ENCODE results near the gene FKBP6.
"Not testable (repeated sequence)": the region's sequence is repeated elsewhere in the genome, so short reads cannot be mapped to it uniquely, and the experiment has no call there.

FKBP6 gene

DNA sequence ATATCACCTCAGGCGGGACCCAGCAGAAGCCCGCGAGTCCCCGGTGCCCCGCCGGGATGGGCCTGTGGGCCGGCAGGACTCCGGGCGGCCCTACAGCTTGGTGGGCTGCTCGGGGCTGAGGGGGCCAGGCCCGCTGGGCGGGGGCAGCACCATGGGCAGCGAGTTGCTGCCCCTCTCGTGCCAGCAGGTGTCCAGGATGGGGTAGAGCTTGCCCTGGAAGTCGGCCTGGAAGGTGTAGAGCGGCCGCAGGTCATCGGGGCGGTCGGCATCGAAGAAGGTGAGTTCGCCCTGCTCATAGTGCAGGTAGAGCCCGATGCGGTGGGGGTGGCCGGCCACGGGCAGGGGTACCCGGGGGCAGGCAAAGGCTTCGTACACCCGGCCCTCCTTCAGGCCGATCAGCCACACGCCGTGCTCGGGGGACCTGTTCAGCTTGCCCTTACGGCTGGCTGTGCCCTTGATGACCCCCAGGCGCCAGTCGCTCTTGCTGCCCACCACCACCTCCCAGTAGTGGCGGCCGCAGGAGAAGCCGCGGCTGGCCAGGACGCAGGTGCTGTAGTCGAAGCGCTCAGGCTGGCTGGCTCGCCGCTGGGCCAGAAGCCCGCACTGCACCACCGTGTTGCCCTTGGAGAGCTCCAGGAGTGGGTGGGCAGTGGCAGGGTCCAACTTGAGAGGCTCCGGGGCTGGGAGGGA lies 15.0 kb upstream of the FKBP6 start:
- ATAC-seq (replicated peaks), result no peak
- Mint-ChIP-seq H3K27me3 (peaks cover 0 to 7% of the 10 kb centered on the region in 2 donors), H3K9me3 (no peaks in the 10 kb centered on the region), H3K27ac (no peak overlapping the region), H3K4me1 (ENCODE audit: low read depth in 2 of 2) (peaks cover 8 to 14% of the 10 kb centered on the region in 2 donors), H3K36me3 (ENCODE audit: insufficient read depth) (peaks cover 12% of the 10 kb centered on the region), H3K4me3 (no peak overlapping the region)
- no peak for DNase-seq

DNA sequence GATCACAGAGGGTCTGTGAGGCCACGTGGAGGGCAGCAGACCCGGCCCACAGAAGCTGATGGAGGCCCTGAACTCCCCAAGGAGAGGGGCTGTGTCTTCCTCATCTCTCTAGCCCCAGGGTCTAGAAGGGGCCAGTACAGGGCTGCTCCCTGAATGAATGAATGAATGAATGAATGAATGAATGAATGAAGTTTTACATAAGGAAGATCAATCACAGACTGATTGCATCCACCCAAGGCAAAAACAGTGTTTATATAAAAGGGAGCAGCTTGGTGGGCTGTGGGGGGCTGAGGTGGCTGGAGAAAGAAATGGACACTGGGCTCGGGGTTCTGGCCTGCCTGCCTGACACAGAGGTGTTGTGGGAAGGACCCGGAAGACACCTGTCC lies 14.4 kb upstream of the FKBP6 start:
- no peak overlapping the region for H3K4me3 Mint-ChIP-seq
- H3K27me3 Mint-ChIP-seq, result peaks cover 0 to 10% of the 10 kb centered on the region in 2 donors
- no peak overlapping the region for H3K27ac Mint-ChIP-seq
- no peaks in the 10 kb centered on the region for H3K9me3 Mint-ChIP-seq
- no peak for ATAC-seq (replicated peaks)
- DNase-seq, result no peak
- H3K36me3 Mint-ChIP-seq (ENCODE audit: insufficient read depth), result peaks cover 11% of the 10 kb centered on the region
- peaks cover 4 to 10% of the 10 kb centered on the region in 2 donors for H3K4me1 Mint-ChIP-seq (ENCODE audit: low read depth in 2 of 2)

DNA sequence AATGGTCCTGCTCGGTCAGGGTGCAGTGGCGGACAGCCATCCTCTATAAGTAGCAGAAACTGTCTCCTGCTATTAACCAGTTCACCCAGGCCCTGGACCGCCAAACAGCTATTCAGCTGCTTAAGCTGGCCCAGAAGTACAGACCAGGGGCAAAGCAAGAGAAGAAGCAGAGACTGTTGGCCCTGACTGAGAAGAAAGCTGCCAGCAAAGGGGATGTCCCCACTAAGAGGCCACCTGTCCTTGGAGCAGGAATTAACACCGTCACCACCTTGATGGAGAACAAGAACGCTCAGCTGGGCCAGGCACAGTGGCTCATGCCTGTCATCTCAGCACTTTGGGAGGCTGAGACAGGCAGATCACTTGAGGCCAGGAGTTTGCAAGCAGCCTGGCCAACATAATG lies 13.7 kb upstream of the FKBP6 start:
- Mint-ChIP-seq H3K27me3 (peaks cover 0 to 10% of the 10 kb centered on the region in 2 donors), H3K4me3 (no peak overlapping the region), H3K9me3 (no peaks in the 10 kb centered on the region), H3K4me1 (ENCODE audit: low read depth in 2 of 2) (peaks cover 0 to 6% of the 10 kb centered on the region in 2 donors), H3K36me3 (ENCODE audit: insufficient read depth) (peaks cover 3% of the 10 kb centered on the region), H3K27ac (no peak overlapping the region)
- DNase-seq (no peak), ATAC-seq (replicated peaks) (no peak)

DNA sequence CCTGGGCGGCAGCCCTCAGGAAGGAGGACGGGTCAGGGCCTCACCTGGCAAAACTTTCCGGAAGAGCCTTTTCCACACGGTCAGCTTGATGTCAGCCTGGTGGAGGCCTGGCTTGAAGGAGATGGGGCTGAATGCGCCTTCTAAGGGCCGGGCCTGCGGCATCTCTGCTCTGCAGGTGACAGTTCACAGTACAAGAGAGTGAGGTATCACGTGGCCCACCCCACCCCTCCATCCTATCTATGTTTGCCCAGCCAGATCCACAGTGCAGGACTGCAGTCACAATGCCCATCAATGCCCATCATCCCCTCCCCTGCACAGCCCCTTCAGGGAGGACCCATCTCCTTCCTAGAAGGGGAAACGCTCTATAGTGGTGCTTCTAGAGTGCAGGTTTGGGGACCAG lies 11.4 kb upstream of the FKBP6 start:
- no peak overlapping the region for H3K4me3 Mint-ChIP-seq

DNA sequence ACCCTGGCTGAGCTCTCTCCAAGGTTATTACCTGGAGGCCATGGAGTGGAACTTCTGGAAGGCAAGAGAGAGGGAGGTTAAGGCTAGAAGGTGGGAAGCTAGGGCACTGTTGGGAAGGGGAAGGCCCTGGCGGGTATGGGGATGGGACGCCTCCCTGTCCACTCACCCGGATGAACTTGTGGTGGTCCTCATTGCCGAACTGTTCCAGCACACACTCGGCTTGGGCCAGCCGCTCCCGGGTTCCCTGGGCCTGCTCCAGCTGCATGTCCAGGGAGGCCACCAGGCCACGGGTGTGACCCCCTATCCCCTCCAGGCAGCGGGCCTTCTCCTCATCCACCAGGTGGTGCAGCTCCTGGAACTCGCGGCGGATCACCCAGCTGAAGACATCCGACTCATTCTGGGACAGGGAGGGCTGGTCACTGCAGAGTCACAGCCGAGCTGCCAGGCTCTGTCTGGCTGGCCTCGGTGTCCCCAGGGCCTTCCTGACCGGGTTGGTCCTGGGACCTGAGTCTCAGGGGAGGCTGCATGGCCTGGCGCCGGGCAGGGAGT lies 9.2 kb upstream of the FKBP6 start:
- not testable (repeated sequence) for H3K36me3 Mint-ChIP-seq (ENCODE audit: insufficient read depth); ATAC-seq (replicated peaks); DNase-seq; H3K4me3 Mint-ChIP-seq; H3K27me3 Mint-ChIP-seq; H3K27ac Mint-ChIP-seq; H3K9me3 Mint-ChIP-seq; H3K4me1 Mint-ChIP-seq (ENCODE audit: low read depth in 2 of 2)

More for the DNA sequence above, 11.4 kb upstream of the FKBP6 start:
- Mint-ChIP-seq H3K27ac (no peak overlapping the region), H3K9me3 (no peaks in the 10 kb centered on the region), H3K27me3 (peaks cover 0 to 10% of the 10 kb centered on the region in 2 donors), H3K4me1 (ENCODE audit: low read depth in 2 of 2) (no peaks in the 10 kb centered on the region), H3K36me3 (ENCODE audit: insufficient read depth) (no peaks in the 10 kb centered on the region)
- DNase-seq, result no peak
- no peak for ATAC-seq (replicated peaks)

DNA sequence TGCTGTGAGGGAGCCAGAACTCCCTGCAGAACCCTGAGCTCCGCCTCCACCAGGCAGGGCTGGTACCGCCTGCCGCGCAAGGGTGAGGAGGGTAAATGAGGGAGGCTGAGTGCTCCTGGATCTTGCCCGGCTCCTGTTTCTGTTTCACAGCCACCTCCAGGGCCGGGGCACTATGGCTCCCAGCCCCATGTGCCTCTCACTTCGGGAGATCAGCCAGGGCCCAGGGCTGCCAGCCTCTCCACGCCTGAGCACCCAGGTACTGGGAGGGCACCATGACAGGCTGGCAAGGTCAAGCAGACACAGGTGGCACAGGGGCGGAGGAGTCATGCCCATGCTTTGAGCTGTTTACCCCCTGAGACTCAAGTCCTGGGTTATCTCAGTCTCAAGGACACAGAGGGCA lies 8.4 kb upstream of the FKBP6 start:
- ATAC-seq (replicated peaks); H3K36me3 Mint-ChIP-seq (ENCODE audit: insufficient read depth); H3K27ac Mint-ChIP-seq; DNase-seq; H3K9me3 Mint-ChIP-seq; H3K27me3 Mint-ChIP-seq; H3K4me1 Mint-ChIP-seq (ENCODE audit: low read depth in 2 of 2); H3K4me3 Mint-ChIP-seq: not testable (repeated sequence)

DNA sequence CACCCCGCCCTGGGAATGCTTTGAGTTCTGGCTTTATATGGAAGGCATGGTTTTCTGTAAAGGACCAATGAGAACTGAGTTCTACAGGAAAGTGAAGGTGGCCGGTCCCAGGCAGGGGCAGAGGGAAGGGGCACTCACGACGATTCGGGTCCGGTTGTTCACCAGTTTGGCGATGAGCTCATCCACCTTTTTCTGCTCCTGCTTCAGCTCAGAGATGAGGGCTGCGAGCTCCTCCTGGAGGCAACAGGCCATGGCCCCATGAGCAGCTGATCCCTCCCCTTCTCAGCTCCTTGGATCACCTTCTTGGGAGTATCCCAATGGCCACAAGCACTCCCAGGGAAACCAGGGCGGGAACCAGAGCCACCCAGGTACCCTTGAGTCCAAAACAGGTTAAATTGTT lies 8.0 kb upstream of the FKBP6 start:
- H3K27me3 Mint-ChIP-seq; H3K9me3 Mint-ChIP-seq; ATAC-seq (replicated peaks); H3K27ac Mint-ChIP-seq; H3K36me3 Mint-ChIP-seq (ENCODE audit: insufficient read depth); DNase-seq; H3K4me1 Mint-ChIP-seq (ENCODE audit: low read depth in 2 of 2); H3K4me3 Mint-ChIP-seq: not testable (repeated sequence)

DNA sequence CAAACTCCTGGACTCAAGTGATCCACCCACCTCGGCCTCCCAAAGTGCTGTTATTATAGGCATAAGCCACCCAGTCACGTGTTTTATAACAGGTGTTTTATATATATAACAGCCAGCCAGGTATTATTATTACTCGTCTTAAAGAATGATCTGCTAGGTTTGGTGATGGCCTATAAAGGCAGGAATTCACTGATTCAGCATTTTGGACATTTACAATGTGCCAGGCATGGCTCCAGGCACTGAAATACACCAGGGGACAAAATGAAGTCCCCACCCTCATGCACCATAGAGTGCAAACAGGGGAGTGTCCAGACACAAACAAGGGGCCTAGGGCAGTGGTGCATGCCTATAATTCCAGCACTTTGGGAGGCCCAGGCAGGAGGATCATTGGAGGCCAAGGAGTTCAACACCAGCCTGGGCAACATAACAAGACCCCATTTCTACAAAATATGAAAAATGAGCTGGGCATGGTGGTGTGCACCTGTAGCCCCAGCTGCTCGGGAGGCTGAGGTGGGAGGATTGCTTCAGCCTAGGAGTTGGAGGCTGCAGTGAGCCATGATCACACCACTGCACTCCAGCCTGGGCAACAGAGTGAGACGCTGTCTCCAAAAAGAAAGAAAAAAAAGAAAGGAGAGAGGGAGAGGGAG lies 4.4 kb upstream of the FKBP6 start:
- peak overlapping the region; percentile 73 for H3K4me3 Mint-ChIP-seq
- DNase-seq; H3K36me3 Mint-ChIP-seq (ENCODE audit: insufficient read depth); ATAC-seq (replicated peaks); H3K4me1 Mint-ChIP-seq (ENCODE audit: low read depth in 2 of 2); H3K9me3 Mint-ChIP-seq; H3K27me3 Mint-ChIP-seq: not testable (repeated sequence)
- H3K27ac Mint-ChIP-seq, result peak overlapping the region; percentile 84 to 86

DNA sequence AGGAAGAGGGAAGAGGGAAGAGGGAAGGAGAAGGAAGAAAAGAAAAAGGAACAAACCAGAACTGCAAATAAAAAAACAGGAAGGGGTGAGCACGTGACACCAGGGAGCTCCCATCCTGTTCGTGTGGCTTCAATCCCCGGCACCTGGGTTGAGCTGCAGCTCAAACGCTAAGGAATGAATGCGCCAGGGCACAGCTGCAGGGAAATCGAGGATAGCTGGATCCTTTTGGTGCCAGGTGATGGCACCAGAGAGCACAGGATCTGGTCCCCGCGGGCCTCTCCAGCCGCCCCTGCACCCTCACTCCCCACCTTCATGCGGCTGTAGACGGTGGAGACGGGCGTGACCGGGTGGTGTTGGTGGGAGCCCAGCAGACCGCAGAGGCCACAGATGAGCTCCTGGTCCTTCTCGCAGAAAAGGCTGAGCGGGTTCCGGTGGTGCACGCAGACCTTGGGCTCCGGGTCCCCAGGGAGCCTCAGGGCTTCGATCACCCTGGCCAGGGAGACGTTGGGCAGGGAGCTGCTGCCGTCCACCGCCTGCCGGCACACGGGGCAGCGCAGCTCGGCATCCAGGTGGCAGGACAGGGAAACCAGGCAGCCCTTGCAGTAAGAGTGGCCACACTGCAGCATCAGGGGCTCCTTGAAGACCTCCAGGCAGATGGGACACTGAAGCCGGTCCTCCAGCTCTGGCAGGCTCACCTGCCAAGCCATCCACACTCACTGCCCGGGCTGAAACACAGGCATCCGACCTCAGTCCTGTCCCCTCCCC lies 3.7 kb upstream of the FKBP6 start:
- H3K4me1 Mint-ChIP-seq (ENCODE audit: low read depth in 2 of 2); H3K36me3 Mint-ChIP-seq (ENCODE audit: insufficient read depth); H3K27me3 Mint-ChIP-seq; H3K9me3 Mint-ChIP-seq: not testable (repeated sequence)
- peak overlapping the region; percentile 84 to 86 for H3K27ac Mint-ChIP-seq
- ATAC-seq (replicated peaks) (peak; percentile 94), DNase-seq (peak; percentile 25 to 38 (median 27))
- H3K4me3 Mint-ChIP-seq, result peak overlapping the region; percentile 73

DNA sequence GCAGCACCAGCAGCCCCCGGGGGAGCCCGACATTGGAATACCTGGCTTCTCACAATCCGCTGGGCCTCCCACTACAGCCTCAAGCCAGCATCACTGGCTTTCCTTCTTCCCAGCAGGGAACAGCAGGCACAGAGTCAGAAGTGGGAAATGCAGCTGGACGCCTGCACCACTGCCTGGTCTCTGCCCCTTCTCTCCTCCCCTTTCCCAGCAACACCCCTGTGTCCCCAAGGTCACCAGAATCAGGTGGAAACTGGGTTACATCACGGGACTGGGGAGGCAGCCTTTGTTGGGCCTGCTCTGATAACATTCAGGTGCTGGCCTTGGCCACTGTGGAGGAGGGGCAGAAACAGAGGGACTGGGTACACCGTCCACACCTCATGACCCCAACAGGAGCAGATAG lies 2.5 kb upstream of the FKBP6 start:
- not testable (repeated sequence) for DNase-seq; H3K36me3 Mint-ChIP-seq (ENCODE audit: insufficient read depth); H3K4me1 Mint-ChIP-seq (ENCODE audit: low read depth in 2 of 2); H3K9me3 Mint-ChIP-seq; ATAC-seq (replicated peaks); H3K27me3 Mint-ChIP-seq; H3K4me3 Mint-ChIP-seq
- H3K27ac Mint-ChIP-seq, result peak overlapping the region in 1 of 2 donors; percentile 38

DNA sequence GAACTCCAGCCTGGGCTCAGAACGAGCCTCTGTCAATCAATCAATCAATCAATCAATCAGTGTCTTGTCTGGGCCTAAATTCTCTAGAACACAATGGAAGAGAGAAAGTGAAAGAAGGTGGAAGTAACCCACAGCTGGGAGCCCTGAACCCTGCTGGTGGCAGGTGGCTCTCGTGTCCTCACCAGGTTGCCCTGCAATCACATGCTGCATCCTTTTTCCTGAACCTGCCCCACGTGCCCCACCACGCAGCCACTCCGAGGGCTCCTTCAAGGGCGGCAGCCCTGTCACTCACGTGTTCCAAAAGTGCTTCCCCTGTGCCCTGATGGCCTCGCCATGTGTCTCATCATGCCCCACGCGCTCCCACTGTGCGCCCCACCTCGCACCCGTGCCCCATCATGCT lies 512 bp upstream of the FKBP6 start:
- not testable (repeated sequence) for H3K27me3 Mint-ChIP-seq; H3K36me3 Mint-ChIP-seq (ENCODE audit: insufficient read depth); H3K27ac Mint-ChIP-seq; DNase-seq; H3K4me1 Mint-ChIP-seq (ENCODE audit: low read depth in 2 of 2); H3K9me3 Mint-ChIP-seq; H3K4me3 Mint-ChIP-seq; ATAC-seq (replicated peaks)

DNA sequence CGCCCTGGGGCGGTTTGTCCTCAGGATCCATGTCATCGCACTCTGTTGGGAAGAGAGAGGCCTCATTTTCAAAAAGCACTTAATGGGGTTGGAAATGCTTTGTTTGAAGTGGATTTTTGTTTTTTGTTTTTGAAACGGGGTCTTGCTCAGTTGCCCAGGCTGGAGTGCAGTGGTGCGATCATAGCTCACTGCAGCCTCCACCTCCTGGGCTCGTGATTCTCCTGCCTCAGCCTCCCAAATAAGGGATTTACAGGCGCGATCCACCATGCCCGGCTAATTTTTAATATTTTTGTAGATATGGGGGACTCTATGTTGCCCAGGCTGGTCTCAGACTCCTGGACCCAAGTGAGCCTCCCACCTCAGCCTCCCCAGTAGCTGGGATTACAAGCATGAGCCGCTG lies 735 bp downstream of the FKBP6 start:
- Mint-ChIP-seq H3K27me3 (no peaks in the 10 kb centered on the region), H3K27ac (peak overlapping the region in 1 of 2 donors; percentile 27), H3K36me3 (ENCODE audit: insufficient read depth) (peaks cover 2% of the 10 kb centered on the region), H3K4me3 (no peak overlapping the region), H3K9me3 (no peaks in the 10 kb centered on the region), H3K4me1 (ENCODE audit: low read depth in 2 of 2) (peaks cover 7 to 8% of the 10 kb centered on the region in 2 donors)
- DNase-seq, result no peak
- no peak for ATAC-seq (replicated peaks)

DNA sequence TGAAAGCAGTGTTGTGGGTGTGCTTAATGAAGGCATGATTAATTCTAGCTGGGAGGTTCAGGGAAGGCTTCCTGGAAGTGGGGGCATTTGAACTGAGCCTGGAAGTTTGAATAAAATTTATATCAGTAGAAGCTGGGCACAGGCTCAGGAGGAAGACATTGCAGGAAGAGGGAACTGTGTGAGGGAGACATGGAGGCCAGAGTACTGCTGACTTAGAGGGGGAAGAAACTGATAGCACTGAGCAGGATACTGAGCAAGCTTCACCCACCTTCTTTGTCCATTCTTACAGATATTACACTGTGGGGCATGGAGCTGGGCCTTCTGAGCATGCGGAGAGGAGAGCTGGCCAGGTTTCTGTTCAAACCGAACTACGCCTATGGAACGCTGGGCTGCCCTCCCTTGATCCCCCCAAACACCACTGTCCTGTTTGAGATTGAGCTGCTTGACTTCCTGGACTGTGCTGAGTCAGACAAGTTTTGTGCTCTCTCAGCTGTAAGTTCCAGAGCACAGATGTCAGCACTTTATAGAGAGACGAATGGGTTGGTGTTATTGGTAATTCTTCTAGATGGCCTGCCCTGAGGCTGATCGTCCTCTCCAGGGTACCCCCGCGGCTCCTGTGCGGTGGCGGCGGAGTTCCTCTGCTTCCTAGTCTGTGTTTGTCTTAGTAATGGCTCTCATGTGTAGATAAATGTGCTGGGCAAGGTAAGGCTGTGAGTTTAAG lies 2.1 kb downstream of the FKBP6 start:
- Mint-ChIP-seq H3K27ac (peak overlapping the region in 1 of 2 donors; percentile 27), H3K36me3 (ENCODE audit: insufficient read depth) (no peaks in the 10 kb centered on the region), H3K9me3 (no peaks in the 10 kb centered on the region), H3K4me3 (no peak overlapping the region), H3K27me3 (no peaks in the 10 kb centered on the region), H3K4me1 (ENCODE audit: low read depth in 2 of 2) (no peaks in the 10 kb centered on the region)
- ATAC-seq (replicated peaks) (no peak), DNase-seq (no peak)
